HG03139 (cell line): ENCODE data around the gene MSI2.

Experiments
- ATAC-seq: cut with Tn5 transposase; IDR thresholded peaks from one replicate; pipeline ENCODE4 v1.9.1; 2021; ENCODE audit not compliant: unreplicated experiment

Gene MSI2

GRCh38 chr17:57582881-57583756, 326.8 kb downstream of the MSI2 start:
- no peak for ATAC-seq

DNA sequence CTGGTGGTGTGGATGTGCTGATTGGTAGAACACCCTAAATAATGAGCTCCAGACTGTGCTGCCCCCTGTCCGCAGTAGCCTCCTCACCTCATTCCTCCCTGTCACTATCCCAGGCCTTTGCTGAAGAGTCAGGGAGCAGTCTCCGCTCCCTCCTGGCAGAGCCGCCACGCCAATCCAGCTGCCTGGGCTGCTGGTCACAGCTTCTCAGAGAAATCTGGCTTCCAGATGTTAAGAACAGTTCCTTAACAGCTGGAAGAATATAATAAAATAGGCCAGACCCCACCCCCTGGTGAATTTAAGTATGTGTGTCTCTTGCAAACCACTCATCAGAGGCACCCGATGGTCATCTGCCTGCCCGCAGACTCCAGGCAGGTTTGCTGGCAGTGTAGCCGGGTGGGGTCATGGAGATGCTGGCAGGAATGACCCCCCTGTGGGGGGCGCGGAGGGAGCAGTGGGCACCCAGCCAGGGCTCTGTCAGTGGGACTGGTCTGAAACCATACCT, 327.8 kb downstream of the MSI2 start:
- ATAC-seq: no peak

DNA sequence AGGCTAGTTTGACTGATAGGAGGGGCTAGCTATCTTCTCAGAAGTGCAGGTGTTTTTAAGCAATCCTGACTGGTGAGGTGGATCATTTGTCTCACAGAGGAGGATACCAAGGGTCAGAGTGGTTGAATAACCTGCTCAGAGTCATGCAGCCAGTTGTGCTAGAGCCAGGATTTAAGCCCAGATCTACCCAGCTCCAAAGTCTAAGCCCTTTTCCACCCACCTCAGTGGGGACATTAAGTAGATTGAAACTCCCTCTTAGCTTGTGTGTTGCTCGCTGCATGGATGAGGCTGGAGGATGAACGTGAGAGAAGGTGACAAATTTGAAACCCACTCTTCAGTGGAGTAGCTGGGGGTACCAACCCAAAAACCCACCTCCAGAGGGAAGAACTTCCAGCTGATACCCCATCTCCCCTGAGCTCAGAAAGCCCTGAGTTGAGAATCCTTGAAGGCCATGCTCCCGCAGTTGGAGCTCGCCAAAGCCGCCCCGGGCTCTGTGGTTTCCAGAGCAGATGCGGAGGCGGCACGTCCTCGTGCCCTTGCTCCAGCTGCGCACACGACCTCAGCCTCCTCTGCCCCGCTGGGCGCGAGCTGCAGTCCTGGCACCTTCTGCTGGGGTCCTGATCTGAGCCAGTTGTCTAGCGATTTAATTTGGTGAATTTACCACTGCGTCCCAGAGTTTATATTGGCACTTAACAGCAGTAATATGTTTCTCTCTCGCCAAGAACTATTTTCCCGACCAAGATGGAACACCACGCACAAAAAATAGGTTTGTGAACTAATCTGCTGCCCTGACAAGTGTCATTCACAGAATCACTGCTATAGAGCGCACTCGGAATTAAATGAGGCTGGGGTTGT, 329.2 kb downstream of the MSI2 start:
- ATAC-seq: no peak

- no peak for ATAC-seq
Observed at GRCh38 chr17:57586196-57586740, 329.9 kb downstream of the MSI2 start.

- no peak for ATAC-seq
Observed at GRCh38 chr17:57586742-57587141, 330.4 kb downstream of the MSI2 start.

DNA sequence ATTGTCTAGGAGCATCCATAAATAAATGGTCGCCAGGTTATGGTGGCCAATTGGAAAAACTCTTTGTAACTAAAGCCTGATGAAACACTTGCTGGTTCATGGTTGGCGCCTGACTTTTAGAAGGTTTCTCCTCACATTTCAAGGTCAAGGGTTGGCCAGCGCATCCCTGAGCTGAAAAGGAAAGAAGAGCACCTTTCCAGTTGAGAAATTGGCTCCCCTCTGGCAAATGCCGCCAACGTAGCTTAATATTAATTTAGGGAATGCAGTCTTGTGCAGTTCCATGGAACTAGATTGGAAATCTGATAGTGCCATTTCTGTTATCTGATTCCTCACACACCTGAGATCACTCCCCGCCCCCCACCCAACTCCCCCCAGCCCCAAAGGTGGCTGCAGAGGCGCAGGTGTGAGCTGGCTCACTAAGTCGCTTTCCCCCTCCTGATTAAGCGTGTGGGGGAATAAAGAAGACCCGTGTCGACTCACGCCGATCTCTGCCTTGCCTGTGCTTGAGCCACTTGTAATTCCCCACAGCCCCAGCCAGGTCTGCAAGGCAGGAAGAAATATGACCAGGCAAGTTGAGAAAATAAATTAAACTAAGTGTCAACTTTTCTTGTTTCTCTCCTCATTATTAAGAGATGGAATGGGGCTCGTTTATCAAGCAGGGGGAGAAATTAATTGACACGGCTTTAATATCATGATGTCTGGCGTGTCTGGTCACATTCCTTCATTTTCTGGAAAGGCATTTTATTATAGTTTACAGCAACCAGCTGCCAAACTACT, 331.1 kb downstream of the MSI2 start:
- ATAC-seq: no peak

- ATAC-seq: no peak
Observed at GRCh38 chr17:57588086-57588485, 331.8 kb downstream of the MSI2 start.

- ATAC-seq: no peak
Observed at GRCh38 chr17:57589151-57590034, 333.1 kb downstream of the MSI2 start.

GRCh38 chr17:57593739-57594462, 337.6 kb downstream of the MSI2 start:
- ATAC-seq: no peak

DNA sequence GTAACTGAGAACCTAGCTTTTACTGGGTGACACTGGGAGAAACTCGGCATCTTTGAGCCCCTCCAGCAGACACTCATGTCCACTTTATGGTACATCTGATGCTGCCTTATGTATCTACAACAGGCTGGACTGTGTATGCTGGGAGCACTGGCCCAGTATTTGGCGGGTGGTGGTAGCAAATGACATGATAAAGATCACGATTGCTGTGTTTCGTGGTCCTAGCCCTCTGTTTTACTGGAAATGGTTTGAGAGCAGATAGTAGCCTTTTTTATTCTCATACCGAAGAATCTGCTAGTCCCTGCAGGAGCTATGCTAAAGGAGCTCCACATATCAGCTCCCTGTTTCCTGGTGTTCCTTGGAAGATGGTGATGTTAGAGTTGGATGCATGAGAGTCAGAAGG, 338.4 kb downstream of the MSI2 start:
- no peak for ATAC-seq

- ATAC-seq: no peak
Observed at GRCh38 chr17:57595426-57595825, 339.1 kb downstream of the MSI2 start.

DNA sequence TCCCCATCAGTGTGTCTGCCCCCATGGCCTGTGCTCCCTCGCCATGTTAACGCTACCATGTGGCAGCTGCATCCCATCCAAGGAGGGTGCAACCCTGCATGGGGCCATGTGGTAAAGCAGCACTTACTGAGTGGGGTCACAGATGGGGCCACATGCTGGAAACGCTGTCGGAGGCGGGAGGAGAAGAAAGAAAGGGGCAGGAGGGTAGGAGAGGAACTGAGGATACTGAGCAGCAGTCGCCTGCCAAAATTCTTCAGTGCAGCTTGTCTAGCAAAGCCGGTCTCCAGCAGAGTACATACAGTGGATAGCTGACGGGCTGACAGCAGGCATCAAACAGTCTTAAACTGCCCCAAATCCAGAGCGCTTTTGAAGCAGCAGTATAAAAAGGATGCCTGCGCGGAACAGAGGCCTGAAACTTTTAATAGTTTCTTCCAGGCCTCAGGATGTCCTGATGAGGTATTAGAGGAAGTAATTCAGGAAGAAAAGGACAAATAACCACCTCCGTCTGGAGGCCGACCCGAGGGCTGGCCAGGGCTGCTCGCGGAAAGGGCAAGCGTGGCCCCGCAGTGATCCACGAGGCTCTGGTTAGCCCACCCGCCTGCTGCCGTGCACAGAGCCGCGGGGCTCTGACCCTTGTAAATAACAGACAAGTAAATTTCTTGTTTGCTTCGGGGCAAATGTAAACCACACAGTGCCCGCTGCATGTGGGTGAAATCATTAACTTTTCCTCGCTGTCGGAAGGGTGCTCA, 339.8 kb downstream of the MSI2 start:
- ATAC-seq: no peak

- no peak for ATAC-seq
Observed at GRCh38 chr17:57597101-57597500, 340.8 kb downstream of the MSI2 start.

DNA sequence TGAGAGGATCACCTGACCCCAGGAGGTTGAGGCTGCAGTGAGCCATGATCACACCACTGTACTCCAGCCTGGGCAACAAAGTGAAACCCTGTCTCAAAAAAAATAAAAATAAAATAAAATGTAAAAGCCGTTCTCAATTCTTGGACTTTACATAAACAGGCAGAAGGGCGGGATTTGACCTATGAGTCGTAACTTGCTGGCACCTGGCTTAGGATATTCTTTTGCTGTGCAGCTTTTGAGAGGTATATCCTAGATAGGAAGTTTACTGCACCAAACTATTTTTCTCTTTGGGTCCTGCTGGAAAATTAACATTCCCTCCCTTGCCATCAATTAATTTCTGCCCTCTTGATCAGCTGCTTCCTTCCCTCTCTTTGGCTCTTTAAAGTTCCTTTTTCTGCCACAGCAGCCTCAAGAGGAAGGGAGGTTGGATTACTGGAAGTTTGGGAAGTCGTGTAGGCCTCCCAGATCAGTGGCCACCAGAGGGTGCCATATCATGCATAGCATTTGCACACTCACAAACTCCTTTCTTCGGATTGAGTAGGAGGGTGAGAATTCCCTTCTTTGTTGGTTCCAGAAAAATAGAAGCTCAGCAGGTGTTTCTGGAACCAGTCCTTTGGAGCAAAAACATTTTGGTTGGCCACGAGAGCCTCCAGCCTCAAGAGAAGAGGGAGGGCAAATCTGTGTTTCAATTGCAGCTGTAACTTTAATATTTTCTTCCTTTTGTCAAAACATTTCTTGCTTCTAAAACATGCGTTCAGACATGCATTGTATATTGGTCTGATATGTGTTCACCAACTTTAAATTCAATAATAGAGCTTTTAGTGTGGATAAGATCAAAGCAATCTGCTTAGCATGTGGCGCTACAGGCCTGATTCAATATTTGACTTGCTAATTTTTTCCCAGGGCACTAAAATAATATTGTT, 341.5 kb downstream of the MSI2 start:
- ATAC-seq: no peak

GRCh38 chr17:57599271-57600045, 343.1 kb downstream of the MSI2 start:
- ATAC-seq: no peak

DNA sequence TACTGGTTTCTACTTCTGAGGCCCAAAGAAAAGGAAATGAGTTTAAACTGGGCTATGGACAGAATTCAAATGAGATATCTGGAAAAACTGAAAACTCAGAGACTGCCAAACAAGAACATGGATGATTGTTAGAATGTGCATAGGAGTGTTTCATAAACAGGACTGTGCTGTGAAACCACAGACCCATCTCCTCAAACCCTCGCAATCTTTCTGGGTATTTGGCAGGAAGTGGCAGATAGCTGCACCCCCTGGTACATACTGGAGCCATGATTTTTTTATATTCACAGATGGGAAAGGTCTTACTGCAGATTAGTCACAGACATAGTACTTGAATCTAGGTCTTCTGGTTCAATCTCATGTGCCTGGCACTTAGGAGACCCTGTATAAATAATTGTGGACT, 343.8 kb downstream of the MSI2 start:
- ATAC-seq: no peak
